Stimulated activated naive CD8-positive, alpha-beta T cell treated with anti-CD3 and anti-CD28 coated beads, Interleukin-15, Interleukin-2, amounts not matched to agents 100 U/mL and 50 U/mL, for 24 hours (primary cell): ENCODE data around the gene MRPL38.

Experiments
- ATAC-seq: fragments of 150-1000 bp; cut with Tn5 transposase; one replicate; pipeline ENCODE4 v1.10.0; 2021
- DNase-seq: peaks from one replicate; pipeline ENCODE4 v3.0.0; 2021

Gene MRPL38

GRCh38 chr17:75904749-75905521 lies at the start of gene MRPL38:
Gene MRPL38 (minus strand): TSS chr17:75904884. CDS start chr17:75904875, 9 bp downstream.
- DNase-seq (peak; percentile 96), ATAC-seq (peak; percentile 99)

GRCh38 chr17:75950855-75951554 lies 46.3 kb upstream of the MRPL38 start:
- ATAC-seq (no peak), DNase-seq (no peak)

GRCh38 chr17:75950421-75950820 lies 45.7 kb upstream of the MRPL38 start:
- ATAC-seq (no peak), DNase-seq (no peak)

GRCh38 chr17:75945211-75945610 lies 40.5 kb upstream of the MRPL38 start:
- ATAC-seq (no peak), DNase-seq (no peak)

- DNase-seq = no peak
- ATAC-seq = no peak
These were observed 38.8 kb upstream of the MRPL38 start for GRCh38 chr17:75943491-75943890.

- DNase-seq (no peak), ATAC-seq (no peak)
These were observed 37.8 kb upstream of the MRPL38 start for GRCh38 chr17:75942473-75942872.

GRCh38 chr17:75941442-75941819 lies 36.7 kb upstream of the MRPL38 start:
- no peak for DNase-seq
- ATAC-seq = no peak

GRCh38 chr17:75940727-75941441 lies 36.2 kb upstream of the MRPL38 start, which contains the start of gene FBF1:
Gene FBF1 (minus strand): TSS chr17:75941042. CDS start chr17:75938149, 2,893 bp downstream.
- DNase-seq (peak; percentile 93), ATAC-seq (peak; percentile 100)

GRCh38 chr17:75937652-75938051 lies 33.0 kb upstream of the MRPL38 start:
- no peak for DNase-seq
- no peak for ATAC-seq

- ATAC-seq = no peak
- no peak for DNase-seq
These were observed 29.1 kb upstream of the MRPL38 start for GRCh38 chr17:75933808-75934207.

- ATAC-seq = no peak
- DNase-seq = no peak
These were observed 28.2 kb upstream of the MRPL38 start for GRCh38 chr17:75932852-75933251.

- DNase-seq (no peak), ATAC-seq (no peak)
These were observed 26.4 kb upstream of the MRPL38 start for GRCh38 chr17:75931062-75931461.

GRCh38 chr17:75927286-75927922 lies 22.7 kb upstream of the MRPL38 start:
- ATAC-seq (no peak), DNase-seq (no peak)

GRCh38 chr17:75926456-75926855 lies 21.8 kb upstream of the MRPL38 start:
- DNase-seq = no peak
- ATAC-seq = no peak

GRCh38 chr17:75925912-75926311 lies 21.2 kb upstream of the MRPL38 start:
- ATAC-seq = no peak
- DNase-seq = no peak

GRCh38 chr17:75925103-75925502 lies 20.4 kb upstream of the MRPL38 start:
- ATAC-seq (no peak), DNase-seq (no peak)

- ATAC-seq = no peak
- DNase-seq = no peak
These were observed 18.5 kb upstream of the MRPL38 start for GRCh38 chr17:75922963-75923874.

GRCh38 chr17:75922173-75922961 lies 17.7 kb upstream of the MRPL38 start:
- DNase-seq = no peak
- no peak for ATAC-seq

GRCh38 chr17:75921596-75921995 lies 16.9 kb upstream of the MRPL38 start:
- ATAC-seq = no peak
- no peak for DNase-seq

GRCh38 chr17:75920045-75920560 lies 15.4 kb upstream of the MRPL38 start:
- DNase-seq (no peak), ATAC-seq (no peak)
